Panc1 (cell line): Measurements from ENCODE around the gene CA12.

ENCODE experiments used
- POLR2AphosphoS5 ChIP-seq: IDR thresholded peaks from 2 replicates; pipeline ENCODE4 v1.6.1; 2012; ENCODE audit warnings: mild to moderate bottlenecking, low read depth, low read length, moderate library complexity
- SIN3A ChIP-seq: IDR thresholded peaks from 2 replicates; pipeline ENCODE4 v1.6.1; 2012; ENCODE audit warnings: low read depth, mild to moderate bottlenecking, low read length, moderate library complexity, borderline replicate concordance; ENCODE audit not compliant: insufficient read depth
- TCF7L2 ChIP-seq: IDR thresholded peaks from 2 replicates; pipeline ENCODE4 v1.6.1; 2011; ENCODE audit warnings: mild to moderate bottlenecking, low read depth, low read length, inconsistent platforms
- TF ChIP-seq, protein P1 (sequence below): fragments of 450-650 bp; IDR thresholded peaks from 2 replicates; pipeline ENCODE4 v1.5.1; 2017; ENCODE audit warnings: mild to moderate bottlenecking
- TF ChIP-seq, protein P2 (sequence below), 2 experiments: IDR thresholded peaks; 2 replicates each; pipeline ENCODE4 v1.6.1; 2011 to 2012; ENCODE audit warnings: low read depth in 2 of 2, control low read depth in 1 of 2, low read length in 1 of 2, mild to moderate bottlenecking in 1 of 2, moderate library complexity in 1 of 2; ENCODE audit not compliant: insufficient read depth in 1 of 2

- TF ChIP-seq, protein P1, sequence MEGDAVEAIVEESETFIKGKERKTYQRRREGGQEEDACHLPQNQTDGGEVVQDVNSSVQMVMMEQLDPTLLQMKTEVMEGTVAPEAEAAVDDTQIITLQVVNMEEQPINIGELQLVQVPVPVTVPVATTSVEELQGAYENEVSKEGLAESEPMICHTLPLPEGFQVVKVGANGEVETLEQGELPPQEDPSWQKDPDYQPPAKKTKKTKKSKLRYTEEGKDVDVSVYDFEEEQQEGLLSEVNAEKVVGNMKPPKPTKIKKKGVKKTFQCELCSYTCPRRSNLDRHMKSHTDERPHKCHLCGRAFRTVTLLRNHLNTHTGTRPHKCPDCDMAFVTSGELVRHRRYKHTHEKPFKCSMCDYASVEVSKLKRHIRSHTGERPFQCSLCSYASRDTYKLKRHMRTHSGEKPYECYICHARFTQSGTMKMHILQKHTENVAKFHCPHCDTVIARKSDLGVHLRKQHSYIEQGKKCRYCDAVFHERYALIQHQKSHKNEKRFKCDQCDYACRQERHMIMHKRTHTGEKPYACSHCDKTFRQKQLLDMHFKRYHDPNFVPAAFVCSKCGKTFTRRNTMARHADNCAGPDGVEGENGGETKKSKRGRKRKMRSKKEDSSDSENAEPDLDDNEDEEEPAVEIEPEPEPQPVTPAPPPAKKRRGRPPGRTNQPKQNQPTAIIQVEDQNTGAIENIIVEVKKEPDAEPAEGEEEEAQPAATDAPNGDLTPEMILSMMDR: no peak
- TF ChIP-seq, protein P2, sequence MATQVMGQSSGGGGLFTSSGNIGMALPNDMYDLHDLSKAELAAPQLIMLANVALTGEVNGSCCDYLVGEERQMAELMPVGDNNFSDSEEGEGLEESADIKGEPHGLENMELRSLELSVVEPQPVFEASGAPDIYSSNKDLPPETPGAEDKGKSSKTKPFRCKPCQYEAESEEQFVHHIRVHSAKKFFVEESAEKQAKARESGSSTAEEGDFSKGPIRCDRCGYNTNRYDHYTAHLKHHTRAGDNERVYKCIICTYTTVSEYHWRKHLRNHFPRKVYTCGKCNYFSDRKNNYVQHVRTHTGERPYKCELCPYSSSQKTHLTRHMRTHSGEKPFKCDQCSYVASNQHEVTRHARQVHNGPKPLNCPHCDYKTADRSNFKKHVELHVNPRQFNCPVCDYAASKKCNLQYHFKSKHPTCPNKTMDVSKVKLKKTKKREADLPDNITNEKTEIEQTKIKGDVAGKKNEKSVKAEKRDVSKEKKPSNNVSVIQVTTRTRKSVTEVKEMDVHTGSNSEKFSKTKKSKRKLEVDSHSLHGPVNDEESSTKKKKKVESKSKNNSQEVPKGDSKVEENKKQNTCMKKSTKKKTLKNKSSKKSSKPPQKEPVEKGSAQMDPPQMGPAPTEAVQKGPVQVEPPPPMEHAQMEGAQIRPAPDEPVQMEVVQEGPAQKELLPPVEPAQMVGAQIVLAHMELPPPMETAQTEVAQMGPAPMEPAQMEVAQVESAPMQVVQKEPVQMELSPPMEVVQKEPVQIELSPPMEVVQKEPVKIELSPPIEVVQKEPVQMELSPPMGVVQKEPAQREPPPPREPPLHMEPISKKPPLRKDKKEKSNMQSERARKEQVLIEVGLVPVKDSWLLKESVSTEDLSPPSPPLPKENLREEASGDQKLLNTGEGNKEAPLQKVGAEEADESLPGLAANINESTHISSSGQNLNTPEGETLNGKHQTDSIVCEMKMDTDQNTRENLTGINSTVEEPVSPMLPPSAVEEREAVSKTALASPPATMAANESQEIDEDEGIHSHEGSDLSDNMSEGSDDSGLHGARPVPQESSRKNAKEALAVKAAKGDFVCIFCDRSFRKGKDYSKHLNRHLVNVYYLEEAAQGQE (IDR thresholded peaks at IDR 0.05; ENCODE audit: insufficient read depth in 1 of 2, low read depth in 2 of 2, low read length in 1 of 2): no peak
- TF ChIP-seq POLR2AphosphoS5: no peak
- TF ChIP-seq TCF7L2: no peak
- no peak for TF ChIP-seq SIN3A
These were observed 98.5 kb downstream of the CA12 start for GRCh38 chr15:63283126-63283525.
